Liver (tissue), 2 donors: Measurements from ENCODE around the gene ETFRF1.

ENCODE experiments used
- CTCF ChIP-seq: fragments of 150-350 bp; IDR thresholded peaks from 2 replicates; pipeline ENCODE4 v1.5.1; 2017; ENCODE audit warnings: improper control_type of control experiment, low read depth, low read length; ENCODE audit not compliant: missing input control
- MAX ChIP-seq: IDR thresholded peaks from 2 replicates; pipeline ENCODE4 v1.6.1; 2016; ENCODE audit warnings: antibody characterized with exemption
- donor health status: healthy.

GRCh38 chr12:25146686-25147085 is 48.4 kb upstream of the ETFRF1 start:
- TF ChIP-seq CTCF (no peak), MAX (no peak)
